K562 (cell line): ENCODE measurements around the gene RARRES2. TPM values are rescaled to one million over a fixed set of nuclear protein-coding genes. Genes with fewer than 3 reads are reported as not detected.

Experiments
- ATAC-seq: fragments of 200-7000 bp; cut with Tn5 transposase; 3 replicates; pipeline ENCODE4 v1.9.1; 2020; ENCODE audit warnings: moderate library complexity
- BruUV-seq: library from RNA; stranded (reverse); fragments of 400-500 nt; replicated peaks from 2 replicates; lab custom pipeline; 2021; lab: Mats Ljungman, UMichigan
- CTCF ChIA-PET: fragments of 300-600 bp; formaldehyde crosslinking; extraction: SDS; loops from one replicate; lab custom pipeline; 2021; ENCODE audit warnings: low intra/inter-chr PET ratio; lab: Yijun Ruan, JAX
- POLR2A ChIA-PET: fragments of 300-600, 350-650 bp; sonication (Branson Sonifier 250); formaldehyde crosslinking; extraction: SDS; loops from one replicate; lab custom pipeline; 2021; ENCODE audit warnings: antibody characterized with exemption, inconsistent platforms; lab: Yijun Ruan, JAX
- DNase-seq, 4 experiments: peaks; one replicate each; pipeline versions ENCODE4 v3.0.0 to v3.0.0-alpha.2; 2011 to 2018; ENCODE audit warnings: low spot score in 3 of 4, mixed read lengths in 3 of 4; ENCODE audit errors: extremely low read depth in 1 of 4
- FAIRE-seq: peaks from 2 replicates; lab custom pipeline; 2011; peaks lifted over from hg19 to GRCh38; lab: Jason Lieb, UNC
- H2AFZ ChIP-seq: 2 replicates; pipeline ENCODE4 v1.6.0; 2011; ENCODE audit warnings: low read depth, low read length, control low read depth, inconsistent platforms
- H3K27ac ChIP-seq: fragments of 200-600 bp; 3 replicates; pipeline ENCODE4 v1.8.0; 2011; ENCODE audit warnings: low read depth, mild to moderate bottlenecking, control low read depth, inconsistent platforms, low read length, moderate library complexity, mixed read lengths; ENCODE audit errors: extremely low read depth
- H3K27me3 ChIP-seq, 2 experiments: fragments of 300-600 bp in 1 of 2; 2 replicates in 1 of 2; 3 replicates in 1 of 2; pipeline versions ENCODE4 v1.6.0 to v1.8.0; 2011; ENCODE audit warnings: inconsistent platforms in 2 of 2, low read length in 2 of 2, mild to moderate bottlenecking in 1 of 2, mixed read lengths in 1 of 2, moderate library complexity in 1 of 2; ENCODE audit not compliant: control insufficient read depth in 2 of 2, insufficient read depth in 2 of 2
- H3K36me3 ChIP-seq: fragments of 300-600 bp; 3 replicates; pipeline ENCODE4 v1.8.0; 2011; ENCODE audit warnings: mild to moderate bottlenecking, low read length, inconsistent platforms; ENCODE audit not compliant: control insufficient read depth, insufficient read depth
- H3K4me1 ChIP-seq, 2 experiments: fragments of 200-600 bp in 1 of 2; replicated peaks in 1 of 2; 2 replicates in 1 of 2; 3 replicates in 1 of 2; pipeline versions ENCODE4 v1.5.1 to v1.8.0; 2011; ENCODE audit warnings: inconsistent platforms in 2 of 2, low read length in 2 of 2, mild to moderate bottlenecking in 1 of 2, mixed read lengths in 1 of 2, moderate library complexity in 1 of 2; ENCODE audit not compliant: control insufficient read depth in 2 of 2, insufficient read depth in 2 of 2
- H3K4me2 ChIP-seq: 2 replicates; pipeline ENCODE4 v1.6.1; 2011; ENCODE audit warnings: low read length, control low read depth, inconsistent platforms, mixed read lengths; ENCODE audit not compliant: insufficient read depth
- H3K4me3 ChIP-seq: fragments of 200-600 bp; sonication (generic), shearing (Covaris generic); 2 replicates; pipeline ENCODE4 v1.5.1; 2016; ENCODE audit warnings: control low read depth, inconsistent platforms
- H3K79me2 ChIP-seq: fragments of 200-600 bp; 3 replicates; pipeline ENCODE4 v1.8.0; 2011; ENCODE audit warnings: low read length, inconsistent platforms; ENCODE audit not compliant: control insufficient read depth, insufficient read depth
- H3K9ac ChIP-seq, 2 experiments: 2 replicates each; pipeline versions ENCODE4 v1.6.0 to v1.6.1; 2011; ENCODE audit warnings: low read depth in 2 of 2, low read length in 2 of 2, control low read depth in 1 of 2, inconsistent platforms in 1 of 2, mild to moderate bottlenecking in 1 of 2, mixed read lengths in 1 of 2; ENCODE audit not compliant: insufficient read depth in 1 of 2
- H3K9me1 ChIP-seq: one replicate; pipeline ENCODE4 v1.6.0; 2011; ENCODE audit warnings: inconsistent platforms, mild to moderate bottlenecking, low read length, moderate library complexity; ENCODE audit not compliant: control insufficient read depth, insufficient read depth
- H3K9me3 ChIP-seq: replicated peaks from 2 replicates; pipeline ENCODE4 v1.5.1; 2011; ENCODE audit warnings: low read depth, low read length, inconsistent platforms; ENCODE audit not compliant: control insufficient read depth, insufficient read depth
- H4K20me1 ChIP-seq: replicated peaks from 2 replicates; pipeline ENCODE4 v1.6.1; 2011; ENCODE audit warnings: low read length, inconsistent platforms, mixed read lengths; ENCODE audit not compliant: control insufficient read depth, insufficient read depth
- CEBPZ ChIP-seq: fragments of 150-350 bp; IDR thresholded peaks from 2 replicates; pipeline ENCODE4 v1.6.1; 2014; ENCODE audit warnings: low read depth, mild to moderate bottlenecking, low read length, borderline replicate concordance
- JUN ChIP-seq, 2 experiments: sonication (generic) in 1 of 2; formaldehyde crosslinking in 1 of 2; IDR thresholded peaks; 2 replicates each; pipeline versions ENCODE4 v1.6.1 to v1.8.0; 2012 to 2022; ENCODE audit warnings: borderline replicate concordance in 2 of 2, mild to moderate bottlenecking in 2 of 2, improper control_type of control experiment in 1 of 2, low read depth in 1 of 2, low read length in 1 of 2, missing genetic modification reagents in 1 of 2
- L3MBTL2 ChIP-seq: fragments of 450-650 bp; IDR thresholded peaks from 2 replicates; pipeline ENCODE4 v1.6.1; 2016; ENCODE audit warnings: mild to moderate bottlenecking, moderate library complexity
- SMARCE1 ChIP-seq: fragments of 450-650 bp; IDR thresholded peaks from 2 replicates; pipeline ENCODE4 v1.7.1; 2016; ENCODE audit warnings: mild to moderate bottlenecking
- TAL1 ChIP-seq: fragments of 450-650 bp; IDR thresholded peaks from 2 replicates; pipeline ENCODE4 v1.6.1; 2016; ENCODE audit warnings: mild to moderate bottlenecking
- TRIM28 ChIP-seq: fragments of 450-650 bp; IDR thresholded peaks from 2 replicates; pipeline ENCODE4 v1.6.1; 2017
- ZMIZ1 ChIP-seq, 2 experiments: fragments of 150-350 bp in 1 of 2; IDR thresholded peaks; 2 replicates each; pipeline ENCODE4 v1.6.1; 2012 to 2016; ENCODE audit warnings: low read depth in 2 of 2, low read length in 2 of 2, mild to moderate bottlenecking in 1 of 2, moderate library complexity in 1 of 2
- ZSCAN29 ChIP-seq: fragments of 450-650 bp; IDR thresholded peaks from 2 replicates; pipeline ENCODE4 v1.6.1; 2017
- WGBS: fragments of 100-300 bp; shearing (Covaris generic); methylation state at CpG from one replicate; pipeline ENCODE4 v1.1.6; 2016; ENCODE audit warnings: low coverage, mixed read lengths; ENCODE audit not compliant: insufficient coverage; ENCODE audit errors: missing lambda C conversion rate; 5-methylcytosine and 5-hydroxymethylcytosine counted together
- in situ Hi-C: fragments of 300-500 bp; cut with MboI; formaldehyde crosslinking; loops from 4 replicates; pipeline ENCODE4 v1.15.0; 2018; ENCODE audit warnings: inconsistent platforms, mixed read lengths
- intact Hi-C: fragments of 100-400 bp; cut with micrococcal nuclease; formaldehyde crosslinking; loops from 2 replicates; pipeline ENCODE4 v1.14.2; 2022
- polyA plus RNA-seq, 8 experiments: library from polyadenylated mRNA; depleted of rRNA in 4 of 8; stranded (reverse) in 5 of 8; unstranded in 3 of 8; fragments of >200 nt; fragmentation: Nextera tagmentation in 2 of 8; fragmentation: Illumina TruSeq in 1 of 8; extraction: Ambion mirVana in 2 of 8; extraction: Trizol in 1 of 8; gene quantifications; 2 replicates each; pipeline versions ENCODE4 v1.2.1 to v1.2.3, GENCODE V29; 2011 to 2014; ENCODE audit warnings: inconsistent platforms in 1 of 8, missing spikeins in 1 of 8
- total RNA-seq, 7 experiments: library from RNA; depleted of rRNA in 6 of 7; stranded (reverse); fragments of >200 nt in 6 of 7; fragmentation: Illumina TruSeq in 2 of 7; extraction: Trizol in 2 of 7; gene quantifications; 2 replicates each; pipeline versions ENCODE4 v1.2.1 to v1.2.3, GENCODE V29; 2011 to 2021; ENCODE audit warnings: low replicate concordance in 1 of 7
- TF ChIP-seq, protein P1 (sequence below): IDR thresholded peaks from 2 replicates; pipeline ENCODE4 v1.6.1; 2011; ENCODE audit warnings: borderline replicate concordance, low read depth, mild to moderate bottlenecking, moderate library complexity, low read length; ENCODE audit not compliant: insufficient read depth, poor library complexity, severe bottlenecking
- TF ChIP-seq, protein P2 (sequence below): fragments of 250-450 bp; sonication (Bioruptor Pico); IDR thresholded peaks from 2 replicates; pipeline ENCODE4 v1.8.0; 2021; ENCODE audit warnings: mild to moderate bottlenecking, moderate library complexity

Gene RARRES2
- total and polyA plus RNA-seq, 9 of the 15 experiments (the other 6 are each of a cell fraction or from before 2014, with no cell fraction given), result 0.11 to 1.7 (median 0.23) TPM; not detected in 6

DNA sequence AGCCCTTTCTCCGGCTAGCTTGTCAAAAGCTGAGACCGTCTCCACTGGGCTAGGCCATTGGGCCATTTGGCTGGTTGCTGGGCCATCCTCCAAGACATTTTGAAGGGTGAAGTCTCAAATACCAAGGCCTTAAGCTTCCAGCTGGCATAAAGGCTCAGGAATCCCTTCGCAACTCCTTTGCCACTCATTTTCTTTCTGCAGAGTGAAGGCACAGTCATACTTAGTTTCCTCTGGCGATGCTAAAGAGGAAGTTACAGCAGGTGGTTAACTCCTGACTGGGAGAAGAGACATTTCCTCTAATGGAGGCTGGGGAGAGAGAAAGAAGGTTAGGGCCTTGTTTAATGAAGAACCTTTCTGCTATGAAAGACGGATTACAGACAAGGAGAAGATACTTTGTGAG is 22.4 kb upstream of the RARRES2 start (continued):
- TF ChIP-seq CEBPZ (no peak), L3MBTL2 (peak; percentile 42; the same call in 1 of the 2 replicates), TAL1 (no peak)

DNA sequence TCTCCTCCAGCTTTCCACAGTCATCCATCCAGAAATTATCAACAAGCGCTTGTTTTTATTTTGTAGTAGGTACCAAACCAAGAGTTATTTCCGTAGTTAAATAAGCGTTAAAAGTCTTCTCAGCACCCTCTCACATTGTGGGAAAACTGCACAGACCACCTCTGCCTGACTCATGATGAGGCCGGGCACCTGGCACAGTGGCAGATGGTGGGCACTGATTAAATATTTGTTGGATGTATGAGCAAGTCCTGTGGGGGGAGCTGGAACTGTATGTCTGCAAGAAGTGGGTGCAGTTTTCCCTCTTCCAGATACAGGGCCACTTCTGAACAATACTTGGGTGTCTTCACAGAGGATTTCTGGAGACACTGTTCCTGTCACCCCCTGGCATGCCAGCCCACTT is 21.9 kb upstream of the RARRES2 start:
- ATAC-seq, result no peak
- in situ Hi-C loops, result no loop called here
- no peak for TF ChIP-seq ZMIZ1 (IDR thresholded peaks at IDR 0.05; ENCODE audit: low read depth in 2 of 2, low read length in 2 of 2)
- no peak for TF ChIP-seq SMARCE1
- TF ChIP-seq, protein P1, sequence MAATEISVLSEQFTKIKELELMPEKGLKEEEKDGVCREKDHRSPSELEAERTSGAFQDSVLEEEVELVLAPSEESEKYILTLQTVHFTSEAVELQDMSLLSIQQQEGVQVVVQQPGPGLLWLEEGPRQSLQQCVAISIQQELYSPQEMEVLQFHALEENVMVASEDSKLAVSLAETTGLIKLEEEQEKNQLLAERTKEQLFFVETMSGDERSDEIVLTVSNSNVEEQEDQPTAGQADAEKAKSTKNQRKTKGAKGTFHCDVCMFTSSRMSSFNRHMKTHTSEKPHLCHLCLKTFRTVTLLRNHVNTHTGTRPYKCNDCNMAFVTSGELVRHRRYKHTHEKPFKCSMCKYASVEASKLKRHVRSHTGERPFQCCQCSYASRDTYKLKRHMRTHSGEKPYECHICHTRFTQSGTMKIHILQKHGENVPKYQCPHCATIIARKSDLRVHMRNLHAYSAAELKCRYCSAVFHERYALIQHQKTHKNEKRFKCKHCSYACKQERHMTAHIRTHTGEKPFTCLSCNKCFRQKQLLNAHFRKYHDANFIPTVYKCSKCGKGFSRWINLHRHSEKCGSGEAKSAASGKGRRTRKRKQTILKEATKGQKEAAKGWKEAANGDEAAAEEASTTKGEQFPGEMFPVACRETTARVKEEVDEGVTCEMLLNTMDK, result no peak
- no peak for TF ChIP-seq TRIM28
- TF ChIP-seq, protein P2, sequence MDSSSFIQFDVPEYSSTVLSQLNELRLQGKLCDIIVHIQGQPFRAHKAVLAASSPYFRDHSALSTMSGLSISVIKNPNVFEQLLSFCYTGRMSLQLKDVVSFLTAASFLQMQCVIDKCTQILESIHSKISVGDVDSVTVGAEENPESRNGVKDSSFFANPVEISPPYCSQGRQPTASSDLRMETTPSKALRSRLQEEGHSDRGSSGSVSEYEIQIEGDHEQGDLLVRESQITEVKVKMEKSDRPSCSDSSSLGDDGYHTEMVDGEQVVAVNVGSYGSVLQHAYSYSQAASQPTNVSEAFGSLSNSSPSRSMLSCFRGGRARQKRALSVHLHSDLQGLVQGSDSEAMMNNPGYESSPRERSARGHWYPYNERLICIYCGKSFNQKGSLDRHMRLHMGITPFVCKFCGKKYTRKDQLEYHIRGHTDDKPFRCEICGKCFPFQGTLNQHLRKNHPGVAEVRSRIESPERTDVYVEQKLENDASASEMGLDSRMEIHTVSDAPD (CRISPR knock-in tag), result no peak
- no peak for TF ChIP-seq ZSCAN29
- no peak for TF ChIP-seq JUN (IDR thresholded peaks at IDR 0.05; ENCODE audit: borderline replicate concordance, low read depth, low read length)
- no peak for TF ChIP-seq JUN (CRISPR knock-in tag; IDR thresholded peaks at IDR 0.05; ENCODE audit: borderline replicate concordance)

More for the DNA sequence above, 21.9 kb upstream of the RARRES2 start:
- H2AFZ ChIP-seq, result no peak overlapping the region; the same call in 1 of the 2 replicates
- CTCF ChIA-PET, result no interaction called here
- H3K4me3 ChIP-seq, result no peak overlapping the region
- no peak overlapping the region for H3K4me2 ChIP-seq
- intact Hi-C loops, result no loop called here
- DNase-seq (no peak), FAIRE-seq (no peak)
- WGBS, result 58% methylated on average over 4 of the region's 4 CpGs
- no peaks in the 10 kb centered on the region for H3K9me3 ChIP-seq
- H3K27me3 ChIP-seq, result no peaks in the 10 kb centered on the region; a peak in 1 of 5 replicates
- peaks cover 6% of the 10 kb centered on the region; the same call in 2 of the 3 replicates for H3K79me2 ChIP-seq
- H3K36me3 ChIP-seq, result no peaks in the 10 kb centered on the region
- no peak overlapping the region; a peak in 1 of 4 replicates for H3K9ac ChIP-seq
- POLR2A ChIA-PET, result interaction anchor here (0.5 to 1.2 kb wide), 4 partner anchors 10 to 38 kb away, joined by 4 to 7 read pairs (median 4); no protein-coding TSS in a partner anchor
- H3K4me1 ChIP-seq, result peaks cover 24 to 33% of the 10 kb centered on the region in 2 experiments
- peaks cover 5% of the 10 kb centered on the region for H3K9me1 ChIP-seq
- no TSS peak for BruUV-seq
- H3K27ac ChIP-seq, result no peak overlapping the region
- no peaks in the 10 kb centered on the region for H4K20me1 ChIP-seq
